Measurements from ENCODE around the gene HAND2. TPM values are rescaled to one million over a fixed set of nuclear protein-coding genes. Genes with fewer than 3 reads are reported as not detected.

Gene HAND2
- total RNA-seq, 2 donors from 2014 or later, result 7.3 to 11.4 TPM

GRCh38 chr4:173478201-173478912 lies 51.7 kb downstream of the HAND2 start:
- no peaks in the 10 kb centered on the region for H3K27me3 ChIP-seq
- intact Hi-C loops (cut with DNase I), result no loop called here
- no peak overlapping the region for H3K27ac ChIP-seq
- H3K36me3 ChIP-seq (replicated peaks in 1 of 2; ENCODE audit: insufficient read depth in 1 of 2, low read depth in 2 of 2), result no peaks in the 10 kb centered on the region
- WGBS, 2 donors, result 73 to 75% methylated on average over 5 of the region's 5 CpGs
- H3K4me3 ChIP-seq, result no peak overlapping the region
- no peak for TF ChIP-seq CTCF (IDR thresholded peaks at IDR 0.05)
- TF ChIP-seq POLR2A (IDR thresholded peaks at IDR 0.05), result no peak
- H3K4me1 ChIP-seq, result no peaks in the 10 kb centered on the region
- DNase-seq (no peak), ATAC-seq (no peak)
- no peaks in the 10 kb centered on the region for H3K9me3 ChIP-seq

GRCh38 chr4:173477016-173477415 lies 53.0 kb downstream of the HAND2 start:
- Histone ChIP-seq H3K4me3 (no peak overlapping the region), H3K27ac (no peak overlapping the region), H3K36me3 (replicated peaks in 1 of 2; ENCODE audit: insufficient read depth in 1 of 2, low read depth in 2 of 2) (no peaks in the 10 kb centered on the region), H3K27me3 (no peaks in the 10 kb centered on the region), H3K4me1 (no peaks in the 10 kb centered on the region), H3K9me3 (no peaks in the 10 kb centered on the region)
- DNase-seq (no peak), ATAC-seq (no peak)
- intact Hi-C loops (cut with DNase I), result no loop called here
- WGBS, 2 donors, result 32 to 78% methylated on average over 1 of the region's 1 CpG
- TF ChIP-seq CTCF (IDR thresholded peaks at IDR 0.05), result no peak
- no peak for TF ChIP-seq POLR2A (IDR thresholded peaks at IDR 0.05)

Other genes starting within 250 kb of the HAND2 start
- gene HMGB2, start 195.9 kb downstream of the HAND2 start, total RNA-seq, result 10 to 100 TPM; 16.2 to 18.7 TPM
- gene SAP30, start 159.3 kb downstream of the HAND2 start, total RNA-seq, result 10 to 100 TPM; 10.2 to 10.6 TPM
- not detected for gene SCRG1, start 131.1 kb downstream of the HAND2 start, total RNA-seq

All from body of pancreas (tissue), 4 donors.